MM.1S (cell line): Measurements from ENCODE around the gene ALDH1A2.

Experiments used
- CTCF ChIP-seq: fragments of 300-600 bp; sonication (generic); IDR thresholded peaks from 2 replicates; pipeline ENCODE4 v1.5.1; 2016; ENCODE audit warnings: antibody characterized with exemption, low read length, mixed read lengths
- EZH2 ChIP-seq: fragments of 300-600 bp; sonication (generic); optimal IDR thresholded peaks from 2 replicates; pipeline ENCODE3; 2017; ENCODE audit warnings: low read depth, mild to moderate bottlenecking, antibody characterized with exemption, low read length, mixed read lengths

GRCh38 chr15:58014040-58014439, 51.5 kb downstream of the ALDH1A2 start:
- TF ChIP-seq CTCF: no peak
- no peak for TF ChIP-seq EZH2
